SK-N-SH treated with all-trans-retinoic acid at 6 μM for 48 hours (cell line): Measurements from ENCODE around the gene CCNJL.

Experiments used
- ATAC-seq: fragments of 200-7000 bp; cut with Tn5 transposase; 3 replicates; pipeline ENCODE4 v1.9.1; 2020; ENCODE audit warnings: mild to moderate bottlenecking, moderate library complexity
- ARNTL ChIP-seq: fragments of 450-650 bp; formaldehyde crosslinking; IDR thresholded peaks from 2 replicates; pipeline ENCODE4 v1.5.0; 2020; ENCODE audit warnings: low read depth, mild to moderate bottlenecking, moderate library complexity, borderline replicate concordance
- CSDC2 ChIP-seq: fragments of 250-450 bp; sonication (Bioruptor Pico); IDR thresholded peaks from 2 replicates; pipeline ENCODE4 v1.5.0; 2020; ENCODE audit warnings: mild to moderate bottlenecking, moderate library complexity
- ESRRG ChIP-seq: fragments of 250-450 bp; sonication (Bioruptor Pico); IDR thresholded peaks from 2 replicates; pipeline ENCODE4 v1.6.1; 2021; ENCODE audit warnings: mild to moderate bottlenecking
- GLIS3 ChIP-seq: fragments of 250-450 bp; sonication (Bioruptor Pico); IDR thresholded peaks from 2 replicates; pipeline ENCODE4 v1.5.0; 2020; ENCODE audit warnings: mild to moderate bottlenecking, moderate library complexity
- ISL1 ChIP-seq: fragments of 250-450 bp; sonication (Bioruptor Pico); IDR thresholded peaks from 2 replicates; pipeline ENCODE4 v2.1.2; 2022; ENCODE audit warnings: mild to moderate bottlenecking, moderate library complexity
- OSR1 ChIP-seq: fragments of 250-450 bp; sonication (Bioruptor Pico); IDR thresholded peaks from 2 replicates; pipeline ENCODE4 v1.8.0; 2022; ENCODE audit warnings: moderate library complexity, mild to moderate bottlenecking, inconsistent platforms
- PPARA ChIP-seq: fragments of 250-450 bp; sonication (Bioruptor Pico); IDR thresholded peaks from 2 replicates; pipeline ENCODE4 v1.5.0; 2020; ENCODE audit warnings: mild to moderate bottlenecking, borderline replicate concordance
- RARB ChIP-seq: fragments of 250-450 bp; sonication (Bioruptor Pico); IDR thresholded peaks from 2 replicates; pipeline ENCODE4 v1.8.0; 2021; ENCODE audit warnings: mild to moderate bottlenecking, moderate library complexity
- SNAI2 ChIP-seq: fragments of 250-450 bp; sonication (Bioruptor Pico); IDR thresholded peaks from 2 replicates; pipeline ENCODE4 v1.5.0; 2020; ENCODE audit warnings: mild to moderate bottlenecking, moderate library complexity
- TCF4 ChIP-seq: fragments of 250-450 bp; sonication (Bioruptor Pico); IDR thresholded peaks from 2 replicates; pipeline ENCODE4 v1.8.0; 2021; ENCODE audit warnings: mild to moderate bottlenecking, moderate library complexity, borderline replicate concordance
- ZC3H10 ChIP-seq: fragments of 250-450 bp; sonication (Bioruptor Pico); IDR thresholded peaks from 2 replicates; pipeline ENCODE4 v1.5.1; 2021; ENCODE audit warnings: mild to moderate bottlenecking, moderate library complexity
- ZFP3 ChIP-seq: fragments of 250-450 bp; sonication (Bioruptor Pico); IDR thresholded peaks from 2 replicates; pipeline ENCODE4 v1.5.0; 2020; ENCODE audit warnings: mild to moderate bottlenecking, moderate library complexity
- ZFP30 ChIP-seq: fragments of 450-650 bp; formaldehyde crosslinking; IDR thresholded peaks from 2 replicates; pipeline ENCODE4 v1.5.0; 2022; ENCODE audit warnings: mild to moderate bottlenecking, moderate library complexity
- ZNF565 ChIP-seq: fragments of 450-650 bp; formaldehyde crosslinking; conservative IDR thresholded peaks from 2 replicates; pipeline ENCODE4 v1.5.0; 2020; ENCODE audit warnings: low read depth, mild to moderate bottlenecking, moderate library complexity
- ZNF70 ChIP-seq: fragments of 450-650 bp; formaldehyde crosslinking; IDR thresholded peaks from 2 replicates; pipeline ENCODE4 v1.5.0; 2020; ENCODE audit warnings: mild to moderate bottlenecking, moderate library complexity
- TF ChIP-seq, protein P1 (sequence below): fragments of 250-450 bp; sonication (Bioruptor Pico); IDR thresholded peaks from 2 replicates; pipeline ENCODE4 v1.5.1; 2020; ENCODE audit warnings: low read depth, mild to moderate bottlenecking, moderate library complexity
- TF ChIP-seq, protein P2 (sequence below): fragments of 250-450 bp; sonication (Bioruptor Pico); IDR thresholded peaks from 2 replicates; pipeline ENCODE4 v1.5.1; 2021; ENCODE audit warnings: mild to moderate bottlenecking, moderate library complexity
- TF ChIP-seq, protein P3 (sequence below): fragments of 250-450 bp; sonication (Bioruptor Pico); IDR thresholded peaks from 2 replicates; pipeline ENCODE4 v1.8.0; 2020; ENCODE audit warnings: mild to moderate bottlenecking, moderate library complexity, borderline replicate concordance
- TF ChIP-seq, protein P4 (sequence below): fragments of 250-450 bp; sonication (Bioruptor Pico); IDR thresholded peaks from 2 replicates; pipeline ENCODE4 v1.5.0; 2020; ENCODE audit warnings: mild to moderate bottlenecking, moderate library complexity
- TF ChIP-seq, protein P5 (sequence below): fragments of 250-450 bp; sonication (Bioruptor Pico); IDR thresholded peaks from 2 replicates; pipeline ENCODE4 v1.8.0; 2021; ENCODE audit warnings: low read depth, mild to moderate bottlenecking, moderate library complexity, borderline replicate concordance

Gene CCNJL

DNA sequence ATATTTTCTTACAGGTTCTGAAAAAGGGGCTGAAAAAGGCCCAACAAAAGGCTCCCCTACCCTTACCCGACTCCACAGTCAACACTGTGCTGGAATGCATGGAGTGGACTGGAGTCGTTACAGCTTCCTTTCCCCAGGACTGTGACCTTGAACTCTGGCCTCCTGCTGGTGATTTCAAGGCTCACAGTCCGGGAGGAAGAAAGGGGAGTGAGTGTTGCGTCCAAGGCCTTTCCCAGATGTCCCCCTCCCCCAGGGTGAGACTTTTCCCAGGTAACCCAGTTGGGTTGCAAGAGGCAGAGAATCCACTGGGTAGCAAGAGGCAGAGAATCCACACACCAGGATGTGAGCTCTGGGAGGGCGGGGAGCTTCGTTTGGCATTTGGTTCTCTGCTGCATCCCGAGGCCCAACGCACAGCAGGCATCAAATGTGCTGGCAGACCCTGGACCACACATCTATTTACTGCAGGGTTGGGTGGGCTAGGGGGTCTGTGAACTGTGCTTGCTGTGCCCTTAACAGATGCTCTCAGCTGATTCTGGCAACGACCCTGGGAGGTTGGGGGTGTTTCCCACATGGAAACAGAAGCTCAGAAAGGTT is 45.5 kb downstream of the CCNJL start:
- ATAC-seq: peak; percentile 32; the same call in 1 of the 3 replicates
- TF ChIP-seq, protein P1, sequence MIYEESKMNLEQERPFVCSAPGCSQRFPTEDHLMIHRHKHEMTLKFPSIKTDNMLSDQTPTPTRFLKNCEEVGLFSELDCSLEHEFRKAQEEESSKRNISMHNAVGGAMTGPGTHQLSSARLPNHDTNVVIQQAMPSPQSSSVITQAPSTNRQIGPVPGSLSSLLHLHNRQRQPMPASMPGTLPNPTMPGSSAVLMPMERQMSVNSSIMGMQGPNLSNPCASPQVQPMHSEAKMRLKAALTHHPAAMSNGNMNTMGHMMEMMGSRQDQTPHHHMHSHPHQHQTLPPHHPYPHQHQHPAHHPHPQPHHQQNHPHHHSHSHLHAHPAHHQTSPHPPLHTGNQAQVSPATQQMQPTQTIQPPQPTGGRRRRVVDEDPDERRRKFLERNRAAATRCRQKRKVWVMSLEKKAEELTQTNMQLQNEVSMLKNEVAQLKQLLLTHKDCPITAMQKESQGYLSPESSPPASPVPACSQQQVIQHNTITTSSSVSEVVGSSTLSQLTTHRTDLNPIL (CRISPR knock-in tag): no peak
- TF ChIP-seq ISL1: no peak
- TF ChIP-seq ZFP3 (CRISPR knock-in tag): no peak
- TF ChIP-seq, protein P2, sequence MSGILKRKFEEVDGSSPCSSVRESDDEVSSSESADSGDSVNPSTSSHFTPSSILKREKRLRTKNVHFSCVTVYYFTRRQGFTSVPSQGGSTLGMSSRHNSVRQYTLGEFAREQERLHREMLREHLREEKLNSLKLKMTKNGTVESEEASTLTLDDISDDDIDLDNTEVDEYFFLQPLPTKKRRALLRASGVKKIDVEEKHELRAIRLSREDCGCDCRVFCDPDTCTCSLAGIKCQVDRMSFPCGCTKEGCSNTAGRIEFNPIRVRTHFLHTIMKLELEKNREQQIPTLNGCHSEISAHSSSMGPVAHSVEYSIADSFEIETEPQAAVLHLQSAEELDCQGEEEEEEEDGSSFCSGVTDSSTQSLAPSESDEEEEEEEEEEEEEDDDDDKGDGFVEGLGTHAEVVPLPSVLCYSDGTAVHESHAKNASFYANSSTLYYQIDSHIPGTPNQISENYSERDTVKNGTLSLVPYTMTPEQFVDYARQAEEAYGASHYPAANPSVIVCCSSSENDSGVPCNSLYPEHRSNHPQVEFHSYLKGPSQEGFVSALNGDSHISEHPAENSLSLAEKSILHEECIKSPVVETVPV (CRISPR knock-in tag): no peak
- no peak for TF ChIP-seq ESRRG (CRISPR knock-in tag)
- TF ChIP-seq ZNF565 (CRISPR knock-in tag): no peak
- TF ChIP-seq ARNTL (CRISPR knock-in tag): no peak
- no peak for TF ChIP-seq GLIS3 (CRISPR knock-in tag)
- no peak for TF ChIP-seq CSDC2
- no peak for TF ChIP-seq OSR1 (CRISPR knock-in tag)
- TF ChIP-seq ZC3H10: no peak
- TF ChIP-seq, protein P3, sequence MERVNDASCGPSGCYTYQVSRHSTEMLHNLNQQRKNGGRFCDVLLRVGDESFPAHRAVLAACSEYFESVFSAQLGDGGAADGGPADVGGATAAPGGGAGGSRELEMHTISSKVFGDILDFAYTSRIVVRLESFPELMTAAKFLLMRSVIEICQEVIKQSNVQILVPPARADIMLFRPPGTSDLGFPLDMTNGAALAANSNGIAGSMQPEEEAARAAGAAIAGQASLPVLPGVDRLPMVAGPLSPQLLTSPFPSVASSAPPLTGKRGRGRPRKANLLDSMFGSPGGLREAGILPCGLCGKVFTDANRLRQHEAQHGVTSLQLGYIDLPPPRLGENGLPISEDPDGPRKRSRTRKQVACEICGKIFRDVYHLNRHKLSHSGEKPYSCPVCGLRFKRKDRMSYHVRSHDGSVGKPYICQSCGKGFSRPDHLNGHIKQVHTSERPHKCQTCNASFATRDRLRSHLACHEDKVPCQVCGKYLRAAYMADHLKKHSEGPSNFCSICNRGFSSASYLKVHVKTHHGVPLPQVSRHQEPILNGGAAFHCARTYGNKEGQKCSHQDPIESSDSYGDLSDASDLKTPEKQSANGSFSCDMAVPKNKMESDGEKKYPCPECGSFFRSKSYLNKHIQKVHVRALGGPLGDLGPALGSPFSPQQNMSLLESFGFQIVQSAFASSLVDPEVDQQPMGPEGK: no peak

DNA sequence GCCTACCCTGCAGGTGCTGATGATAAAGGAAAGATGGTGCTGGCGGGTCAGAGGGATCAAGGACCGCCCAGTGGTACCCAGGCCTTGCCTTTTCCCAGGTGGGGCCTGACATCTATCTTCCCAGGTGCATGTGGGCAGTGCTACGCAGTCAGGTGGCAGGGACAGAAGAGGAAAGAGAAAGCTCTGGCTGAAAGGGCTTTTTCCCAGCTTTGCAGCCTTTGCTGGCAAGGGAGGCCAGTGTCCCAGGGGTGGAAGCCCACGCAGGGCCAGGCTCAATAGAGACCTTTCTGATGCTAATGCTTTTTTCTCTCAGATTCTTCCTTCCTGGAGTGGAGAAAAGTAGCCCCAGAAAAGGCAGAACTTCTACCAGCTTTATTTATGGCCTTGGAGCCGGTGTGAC is 46.3 kb downstream of the CCNJL start:
- TF ChIP-seq SNAI2: no peak
- TF ChIP-seq, protein P4, sequence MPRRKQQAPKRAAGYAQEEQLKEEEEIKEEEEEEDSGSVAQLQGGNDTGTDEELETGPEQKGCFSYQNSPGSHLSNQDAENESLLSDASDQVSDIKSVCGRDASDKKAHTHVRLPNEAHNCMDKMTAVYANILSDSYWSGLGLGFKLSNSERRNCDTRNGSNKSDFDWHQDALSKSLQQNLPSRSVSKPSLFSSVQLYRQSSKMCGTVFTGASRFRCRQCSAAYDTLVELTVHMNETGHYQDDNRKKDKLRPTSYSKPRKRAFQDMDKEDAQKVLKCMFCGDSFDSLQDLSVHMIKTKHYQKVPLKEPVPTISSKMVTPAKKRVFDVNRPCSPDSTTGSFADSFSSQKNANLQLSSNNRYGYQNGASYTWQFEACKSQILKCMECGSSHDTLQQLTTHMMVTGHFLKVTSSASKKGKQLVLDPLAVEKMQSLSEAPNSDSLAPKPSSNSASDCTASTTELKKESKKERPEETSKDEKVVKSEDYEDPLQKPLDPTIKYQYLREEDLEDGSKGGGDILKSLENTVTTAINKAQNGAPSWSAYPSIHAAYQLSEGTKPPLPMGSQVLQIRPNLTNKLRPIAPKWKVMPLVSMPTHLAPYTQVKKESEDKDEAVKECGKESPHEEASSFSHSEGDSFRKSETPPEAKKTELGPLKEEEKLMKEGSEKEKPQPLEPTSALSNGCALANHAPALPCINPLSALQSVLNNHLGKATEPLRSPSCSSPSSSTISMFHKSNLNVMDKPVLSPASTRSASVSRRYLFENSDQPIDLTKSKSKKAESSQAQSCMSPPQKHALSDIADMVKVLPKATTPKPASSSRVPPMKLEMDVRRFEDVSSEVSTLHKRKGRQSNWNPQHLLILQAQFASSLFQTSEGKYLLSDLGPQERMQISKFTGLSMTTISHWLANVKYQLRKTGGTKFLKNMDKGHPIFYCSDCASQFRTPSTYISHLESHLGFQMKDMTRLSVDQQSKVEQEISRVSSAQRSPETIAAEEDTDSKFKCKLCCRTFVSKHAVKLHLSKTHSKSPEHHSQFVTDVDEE (CRISPR knock-in tag): no peak
- ATAC-seq: no peak

DNA sequence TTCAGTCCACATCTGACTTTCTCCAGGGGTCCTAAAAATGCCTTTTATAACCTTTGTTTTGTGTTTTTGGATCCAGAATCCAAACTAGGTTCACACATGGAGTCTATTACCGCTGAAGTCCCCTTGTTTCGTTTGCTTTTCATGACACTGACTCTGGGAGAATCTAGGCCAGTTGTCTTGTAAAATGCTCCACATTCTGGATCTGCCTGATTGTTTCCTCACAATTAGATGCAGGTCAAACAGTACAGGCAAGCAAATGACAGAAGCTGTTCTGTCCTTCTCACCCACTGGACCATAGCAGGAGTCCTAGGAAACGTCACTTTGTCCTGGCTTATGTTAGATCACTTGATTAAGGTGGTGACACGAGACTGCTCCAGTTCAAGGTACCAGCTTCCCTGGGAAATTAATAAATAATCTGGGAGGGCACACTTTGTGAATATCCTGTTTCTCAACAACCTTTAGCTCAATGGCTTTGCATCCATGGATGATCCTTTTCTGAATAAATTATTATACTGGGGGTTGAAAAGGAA is 49.0 kb downstream of the CCNJL start:
- no peak for ATAC-seq
- TF ChIP-seq ZC3H10 (no peak), ARNTL (CRISPR knock-in tag) (no peak), CSDC2 (no peak), ZNF70 (no peak), ZNF565 (CRISPR knock-in tag) (no peak), GLIS3 (CRISPR knock-in tag) (no peak), SNAI2 (no peak), PPARA (CRISPR knock-in tag) (no peak), RARB (CRISPR knock-in tag) (no peak), ZFP30 (no peak), ZFP3 (CRISPR knock-in tag) (no peak), ISL1 (no peak), TCF4 (no peak)
- TF ChIP-seq, protein P1 (CRISPR knock-in tag): no peak
- TF ChIP-seq, protein P4 (CRISPR knock-in tag): no peak
- TF ChIP-seq, protein P2 (CRISPR knock-in tag): no peak
- TF ChIP-seq, protein P5, sequence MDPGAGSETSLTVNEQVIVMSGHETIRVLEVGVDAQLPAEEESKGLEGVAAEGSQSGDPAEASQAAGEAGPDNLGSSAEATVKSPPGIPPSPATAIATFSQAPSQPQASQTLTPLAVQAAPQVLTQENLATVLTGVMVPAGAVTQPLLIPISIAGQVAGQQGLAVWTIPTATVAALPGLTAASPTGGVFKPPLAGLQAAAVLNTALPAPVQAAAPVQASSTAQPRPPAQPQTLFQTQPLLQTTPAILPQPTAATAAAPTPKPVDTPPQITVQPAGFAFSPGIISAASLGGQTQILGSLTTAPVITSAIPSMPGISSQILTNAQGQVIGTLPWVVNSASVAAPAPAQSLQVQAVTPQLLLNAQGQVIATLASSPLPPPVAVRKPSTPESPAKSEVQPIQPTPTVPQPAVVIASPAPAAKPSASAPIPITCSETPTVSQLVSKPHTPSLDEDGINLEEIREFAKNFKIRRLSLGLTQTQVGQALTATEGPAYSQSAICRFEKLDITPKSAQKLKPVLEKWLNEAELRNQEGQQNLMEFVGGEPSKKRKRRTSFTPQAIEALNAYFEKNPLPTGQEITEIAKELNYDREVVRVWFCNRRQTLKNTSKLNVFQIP (CRISPR knock-in tag): no peak
